K562 treated with DMSO at 1 percent for 4 hours (cell line): Measurements from ENCODE around the gene PDLIM7. TPM values are rescaled to one million over a fixed set of nuclear protein-coding genes. Genes with fewer than 3 reads are reported as not detected.

Experiments
- total RNA-seq: library from RNA; unstranded; fragments of 300-600 nt; gene quantifications from 2 replicates; pipeline ENCODE4 v1.2.3, GENCODE V29; 2022; ENCODE audit not compliant: insufficient read depth

Gene PDLIM7, protein sequence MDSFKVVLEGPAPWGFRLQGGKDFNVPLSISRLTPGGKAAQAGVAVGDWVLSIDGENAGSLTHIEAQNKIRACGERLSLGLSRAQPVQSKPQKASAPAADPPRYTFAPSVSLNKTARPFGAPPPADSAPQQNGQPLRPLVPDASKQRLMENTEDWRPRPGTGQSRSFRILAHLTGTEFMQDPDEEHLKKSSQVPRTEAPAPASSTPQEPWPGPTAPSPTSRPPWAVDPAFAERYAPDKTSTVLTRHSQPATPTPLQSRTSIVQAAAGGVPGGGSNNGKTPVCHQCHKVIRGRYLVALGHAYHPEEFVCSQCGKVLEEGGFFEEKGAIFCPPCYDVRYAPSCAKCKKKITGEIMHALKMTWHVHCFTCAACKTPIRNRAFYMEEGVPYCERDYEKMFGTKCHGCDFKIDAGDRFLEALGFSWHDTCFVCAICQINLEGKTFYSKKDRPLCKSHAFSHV
- total RNA-seq: 109 and 111 TPM in 2 replicates

DNA sequence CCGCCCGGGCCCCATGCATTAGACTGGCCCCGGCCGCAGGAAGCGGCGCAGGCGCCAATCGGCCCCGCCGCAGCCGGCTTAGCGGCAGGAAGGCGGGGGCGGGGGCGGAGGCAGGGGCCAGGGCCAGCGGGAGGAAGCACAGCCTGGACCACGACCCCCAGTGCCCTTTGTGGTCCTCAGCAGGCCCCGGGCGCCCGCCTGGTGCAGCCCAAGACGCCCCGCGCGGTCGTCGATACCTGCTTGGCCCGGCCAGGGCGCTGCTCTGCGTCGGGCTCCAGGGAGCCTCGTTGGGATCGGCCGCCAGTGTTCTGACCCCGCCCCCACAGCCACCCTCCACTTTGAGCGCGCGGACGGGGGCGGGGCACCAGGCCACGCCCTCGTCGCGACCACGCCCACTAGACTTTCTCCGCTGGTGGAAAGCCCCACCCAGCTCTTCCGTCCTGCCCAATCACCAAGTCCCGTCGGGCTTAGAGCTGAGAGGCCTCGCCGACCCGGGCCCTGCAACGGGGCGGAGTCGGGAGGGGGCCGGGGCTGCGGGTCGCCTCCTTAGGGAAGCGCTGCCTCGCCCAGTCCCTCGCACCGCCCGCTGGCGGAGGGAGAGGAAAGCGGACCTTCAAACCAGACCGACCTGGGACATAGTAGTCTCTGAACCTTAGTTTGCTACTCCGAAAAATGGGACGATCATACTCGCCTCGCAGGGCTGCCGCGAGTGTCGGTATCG, at the start of gene PDLIM7:
Gene PDLIM7, minus strand, starts transcription at position 313 of the 721 bp plus-strand sequence. CDS start 1,092 bp downstream, outside the sequence.

DNA sequence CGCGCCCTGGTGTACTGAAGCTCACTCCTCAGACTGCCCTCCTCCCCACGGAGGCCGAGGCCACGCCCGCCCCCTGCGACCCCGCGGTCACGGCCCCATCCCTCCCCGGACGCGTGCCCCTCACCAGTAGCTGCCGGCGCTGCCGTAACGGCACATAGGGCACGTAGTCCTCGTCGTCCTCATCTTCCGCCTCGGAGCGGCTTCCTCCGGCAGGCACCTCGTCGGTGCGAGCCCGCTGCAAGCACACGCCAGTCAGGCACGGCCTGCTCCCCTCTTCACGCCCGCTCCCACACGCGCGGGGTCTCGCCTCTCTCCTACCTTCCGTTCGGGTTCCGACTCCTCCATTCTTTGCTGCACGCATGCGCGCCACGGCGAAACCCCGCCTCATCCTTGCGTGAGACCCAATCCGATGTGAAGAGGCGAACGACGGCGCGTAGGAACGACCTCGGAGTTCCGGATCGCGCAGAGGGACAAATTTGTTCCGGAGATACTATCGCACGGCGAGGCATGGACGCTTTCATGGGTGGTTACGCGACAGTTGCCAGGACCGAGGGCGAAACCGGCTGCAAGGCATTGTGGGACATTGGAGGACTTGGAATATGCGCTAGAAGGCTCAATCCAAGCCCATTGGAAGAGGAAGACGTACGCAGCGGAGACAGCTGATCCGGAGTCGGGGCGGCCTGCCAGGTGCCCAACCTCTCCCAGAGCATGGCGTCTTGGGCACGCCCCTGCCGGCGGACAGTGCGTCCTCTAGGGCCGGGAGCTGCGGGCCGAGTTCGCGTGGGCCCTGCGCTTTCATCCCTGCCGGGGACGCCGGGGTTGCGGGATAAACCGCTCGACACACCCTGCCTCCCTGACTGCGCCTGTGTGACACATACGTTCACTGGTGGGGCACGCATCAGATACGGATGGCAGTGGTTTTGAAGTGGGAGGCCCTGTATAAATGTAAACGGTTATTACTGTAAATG, 19.5 kb upstream of the PDLIM7 start, which contains the start of gene DDX41:
Gene DDX41, minus strand, starts transcription at position 361 of the 968 bp plus-strand sequence. Its CDS starts 16 bp downstream, at position 345.

DNA sequence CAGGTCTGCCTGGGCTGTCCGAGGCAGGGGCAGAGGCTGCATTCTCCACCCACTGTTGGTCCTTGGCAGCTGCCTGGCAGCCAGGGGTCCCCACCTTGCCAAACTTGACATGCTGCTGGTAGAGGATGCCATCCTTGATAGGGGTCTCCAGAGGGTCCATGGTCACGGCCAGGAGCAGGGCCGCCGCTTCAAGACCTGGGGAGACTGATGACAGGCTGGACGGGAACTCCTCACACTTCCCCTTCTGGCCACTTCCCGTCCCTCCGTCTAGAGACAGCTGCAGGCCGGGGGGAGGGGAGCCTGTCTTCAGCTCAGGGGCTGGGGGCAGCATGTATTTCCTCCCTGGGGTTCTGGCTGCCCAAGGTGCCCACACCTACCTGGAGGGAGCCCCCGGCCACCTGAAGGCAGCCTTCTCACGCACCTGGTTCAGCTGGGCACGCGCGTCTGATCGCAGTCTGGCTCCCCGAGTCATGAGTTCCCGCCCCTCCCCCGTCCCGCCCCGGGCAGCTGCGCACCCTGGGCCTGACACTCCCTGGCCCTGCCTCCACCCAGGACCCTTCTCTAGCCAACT, 12.1 kb upstream of the PDLIM7 start, which contains the start of gene DOK3:
Gene DOK3, minus strand, starts transcription at position 446 of the 571 bp plus-strand sequence. Its CDS starts 286 bp downstream, at position 160.

DNA sequence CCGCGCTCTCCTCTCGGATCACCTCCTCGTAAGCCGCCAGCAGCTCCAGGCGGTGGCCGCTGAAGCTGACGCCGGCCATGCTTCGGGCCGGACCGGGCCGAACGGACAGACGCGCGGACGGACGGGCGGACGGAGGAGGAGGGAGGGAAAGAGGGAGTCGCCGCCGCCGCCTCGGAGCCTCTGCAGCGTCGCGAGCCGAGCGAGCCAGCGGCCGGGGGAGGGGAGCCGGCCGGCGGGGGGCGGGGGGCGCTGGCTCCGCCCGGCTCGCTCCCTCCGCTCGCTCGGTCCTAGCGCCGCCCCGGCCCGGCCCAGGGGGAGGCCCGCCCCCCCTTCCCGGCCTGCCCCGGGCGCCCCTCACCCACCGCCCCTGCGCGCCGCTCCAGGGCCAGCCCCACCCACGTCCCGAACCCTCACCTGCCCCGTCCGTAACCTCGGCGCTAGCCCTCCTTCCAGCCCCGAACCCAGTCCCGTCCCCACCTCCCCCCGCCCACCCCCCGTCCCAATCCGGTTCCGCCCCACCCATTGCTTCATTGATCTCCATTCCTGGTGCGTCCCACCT, 23.9 kb downstream of the PDLIM7 start, which contains the start of gene DBN1:
Gene DBN1, minus strand, starts transcription at position 192 of the 559 bp plus-strand sequence. Its CDS starts 113 bp downstream, at position 79.

DNA sequence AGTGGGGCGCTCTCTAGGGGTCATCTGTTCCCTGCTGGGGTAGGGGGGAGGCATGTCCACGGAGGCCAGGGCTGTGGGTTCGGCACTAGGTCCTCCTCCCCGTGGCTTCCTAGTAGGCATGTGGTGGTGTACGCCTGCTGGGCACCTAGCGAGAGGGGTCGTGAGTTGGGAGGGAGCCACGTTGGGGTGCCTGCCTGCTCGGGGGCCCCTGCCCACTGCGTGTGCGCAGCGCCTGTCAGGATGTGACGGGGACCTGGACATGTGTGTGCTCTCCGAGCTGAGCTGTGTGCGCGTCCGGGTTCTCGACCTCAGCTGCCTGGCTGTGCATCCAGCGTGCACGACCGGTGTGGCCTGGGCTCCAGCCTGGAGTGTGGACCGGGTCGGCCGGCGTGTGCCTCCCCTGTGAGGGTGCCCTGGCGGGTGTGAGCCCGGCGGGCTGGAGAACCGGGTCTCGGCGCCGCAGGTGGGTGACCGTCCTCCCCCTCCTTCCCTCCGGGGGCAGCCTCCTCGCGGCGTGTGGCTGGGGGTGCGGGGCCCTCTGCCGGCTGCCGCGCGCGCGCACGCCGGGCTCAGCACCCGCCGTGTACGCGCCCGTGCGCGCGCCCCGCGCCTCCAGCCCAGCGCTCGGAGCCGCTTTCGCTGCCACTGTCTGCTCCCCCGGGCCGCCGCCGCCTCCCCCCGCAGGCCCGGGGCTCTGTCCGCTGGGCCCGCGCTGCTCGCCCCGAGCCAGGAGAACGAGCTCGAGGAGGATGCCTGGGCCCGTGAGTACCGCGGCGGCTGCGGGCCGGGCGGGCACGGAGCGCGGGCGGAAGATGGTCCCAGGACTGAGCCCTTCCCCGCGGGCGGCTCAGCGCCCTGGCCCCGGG, 51.0 kb downstream of the PDLIM7 start, which contains the start of gene PRR7:
Gene PRR7, plus strand, starts transcription at position 615 of the 866 bp plus-strand sequence. CDS start 8,254 bp downstream, outside the sequence.

Other genes starting within 250 kb of the PDLIM7 start
- 62.2 and 65.3 TPM in 2 replicates for gene RAB24, start 193.9 kb downstream of the PDLIM7 start, total RNA-seq
- gene PRELID1, start 193.8 kb downstream of the PDLIM7 start, total RNA-seq: 227 and 280 TPM in 2 replicates
- 21.6 and 36.2 TPM in 2 replicates for gene MXD3, start 185.7 kb downstream of the PDLIM7 start, total RNA-seq
- 298 and 335 TPM in 2 replicates for gene LMAN2, start 145.9 kb downstream of the PDLIM7 start, total RNA-seq
- gene RGS14, start 139.7 kb downstream of the PDLIM7 start, total RNA-seq: 55.1 and 60.6 TPM in 2 replicates
- not detected in 2 replicates for gene SLC34A1, start 113.2 kb downstream of the PDLIM7 start, total RNA-seq
- not detected in 2 replicates for gene PFN3, start 96.9 kb downstream of the PDLIM7 start, total RNA-seq
- gene F12, start 88.0 kb downstream of the PDLIM7 start, total RNA-seq: 12.2 and 12.7 TPM in 2 replicates
- gene GRK6, start 70.9 kb downstream of the PDLIM7 start, total RNA-seq: 65.2 and 66.7 TPM in 2 replicates
- 8.7 and 12.3 TPM in 2 replicates for gene PRR7, start 50.8 kb downstream of the PDLIM7 start, total RNA-seq
- 42.5 and 57.4 TPM in 2 replicates for gene DBN1, start 24.0 kb downstream of the PDLIM7 start, total RNA-seq
- 17.6 and 19.9 TPM in 2 replicates for gene DOK3, start 12.2 kb upstream of the PDLIM7 start, total RNA-seq
- gene DDX41, start 19.4 kb upstream of the PDLIM7 start, total RNA-seq: 102 and 110 TPM in 2 replicates
- 20.5 and 32.3 TPM in 2 replicates for gene FAM193B, start 57.0 kb upstream of the PDLIM7 start, total RNA-seq
- gene TMED9, start 94.6 kb upstream of the PDLIM7 start, total RNA-seq: 353 and 384 TPM in 2 replicates
- 15.8 and 16.2 TPM in 2 replicates for gene B4GALT7, start 102.5 kb upstream of the PDLIM7 start, total RNA-seq